G401.6 (cell line): ENCODE results near the gene GALNT2.

ENCODE experiments used
- FAIRE-seq: peaks from 2 replicates; lab custom pipeline; 2012; peaks lifted over from hg19 to GRCh38; lab: Jason Lieb, UNC

Gene GALNT2

DNA sequence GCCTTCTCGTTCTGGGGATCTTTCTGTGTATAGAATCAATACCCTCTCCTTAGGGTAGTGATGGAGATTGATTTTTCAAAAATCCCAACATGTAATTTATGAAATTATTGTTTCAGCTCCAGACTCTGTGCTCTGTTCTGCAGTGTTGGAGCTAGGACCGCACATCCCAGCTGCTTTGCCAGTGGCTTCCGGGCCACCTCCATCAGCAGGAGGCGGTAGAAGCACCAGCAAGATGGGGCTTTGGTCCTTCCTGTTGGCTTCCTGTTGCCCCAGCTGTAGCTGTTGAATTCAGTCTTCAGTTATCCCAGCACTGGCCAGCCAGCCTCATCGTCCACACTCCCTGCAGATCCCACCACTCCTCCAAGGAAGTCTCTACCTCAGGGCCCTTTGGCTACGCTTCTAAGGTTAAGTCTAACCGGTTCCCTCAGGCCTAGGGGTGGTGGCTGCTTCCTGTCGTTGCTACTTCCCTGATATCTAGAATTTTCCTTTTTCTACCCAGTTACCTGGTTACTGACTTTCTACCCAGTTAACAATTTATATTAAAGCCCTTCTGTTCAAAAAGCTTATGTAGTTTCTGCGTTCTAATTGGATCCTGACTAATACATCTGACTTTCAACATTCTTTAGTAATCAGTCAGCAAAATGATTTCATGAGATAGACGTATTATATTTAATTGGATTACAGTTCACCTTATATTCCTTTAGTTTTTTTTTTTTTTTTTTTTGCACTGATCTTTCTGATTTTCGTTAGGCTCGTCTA lies 24.6 kb downstream of the GALNT2 start:
- FAIRE-seq: no peak

DNA sequence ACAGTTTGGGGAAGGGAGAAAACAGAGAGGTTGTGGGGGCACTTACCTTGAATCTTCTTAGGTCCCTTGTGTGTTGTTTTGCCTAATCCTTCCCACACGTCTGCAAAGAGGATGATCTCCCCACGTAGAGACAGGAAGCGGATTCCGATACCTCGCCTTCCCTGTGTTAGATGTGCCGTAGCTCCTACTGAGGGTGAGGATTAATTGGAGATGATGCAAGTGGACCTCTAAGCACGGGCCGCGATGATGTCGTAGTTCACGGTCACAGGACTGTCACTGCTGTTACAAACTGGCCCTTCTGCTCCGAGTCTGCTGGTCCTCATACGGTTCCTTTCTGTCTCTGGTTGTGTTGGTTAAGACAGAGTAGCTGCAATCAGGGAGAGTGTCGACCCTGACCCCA lies 27.7 kb downstream of the GALNT2 start:
- no peak for FAIRE-seq

DNA sequence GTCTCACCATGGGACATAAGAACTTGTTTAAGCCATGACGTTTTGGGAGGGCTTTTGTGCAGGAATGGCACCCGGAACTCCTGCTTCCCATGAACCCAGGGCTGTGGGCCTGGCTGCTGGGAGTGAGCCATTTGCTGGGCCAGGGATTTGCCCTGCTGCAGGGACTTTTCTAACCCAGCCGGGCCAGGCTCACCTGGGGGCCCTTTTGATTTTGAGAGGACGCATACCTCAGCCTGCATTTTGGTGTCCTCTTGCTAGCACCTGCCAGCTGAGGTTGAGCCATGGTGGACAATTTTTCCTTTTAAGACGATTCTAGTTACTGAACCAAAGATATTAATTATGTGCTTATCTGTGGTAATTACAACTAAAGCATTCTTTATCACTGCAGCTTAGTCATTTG lies 28.9 kb downstream of the GALNT2 start:
- no peak for FAIRE-seq

DNA sequence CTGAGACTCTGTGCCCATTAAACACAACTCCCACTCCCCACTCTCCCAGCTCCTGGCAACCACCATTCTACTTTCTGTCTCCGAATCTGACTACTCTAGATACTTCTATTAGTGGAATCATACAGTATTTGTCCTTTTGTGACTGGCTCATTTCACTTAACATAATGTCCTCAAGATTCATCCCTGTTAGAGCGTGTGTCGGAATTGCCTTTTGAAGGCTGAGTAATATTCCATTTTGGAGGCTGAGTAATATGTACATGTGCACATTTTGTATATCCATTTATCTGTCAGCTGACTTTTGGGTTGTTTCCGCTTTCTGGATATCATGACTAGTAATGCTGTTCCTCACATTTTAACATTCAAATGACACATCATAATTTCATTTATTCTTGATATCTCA lies 30.3 kb downstream of the GALNT2 start:
- no peak for FAIRE-seq

GRCh38 chr1:230098723-230099122 lies 31.7 kb downstream of the GALNT2 start:
- FAIRE-seq: no peak

DNA sequence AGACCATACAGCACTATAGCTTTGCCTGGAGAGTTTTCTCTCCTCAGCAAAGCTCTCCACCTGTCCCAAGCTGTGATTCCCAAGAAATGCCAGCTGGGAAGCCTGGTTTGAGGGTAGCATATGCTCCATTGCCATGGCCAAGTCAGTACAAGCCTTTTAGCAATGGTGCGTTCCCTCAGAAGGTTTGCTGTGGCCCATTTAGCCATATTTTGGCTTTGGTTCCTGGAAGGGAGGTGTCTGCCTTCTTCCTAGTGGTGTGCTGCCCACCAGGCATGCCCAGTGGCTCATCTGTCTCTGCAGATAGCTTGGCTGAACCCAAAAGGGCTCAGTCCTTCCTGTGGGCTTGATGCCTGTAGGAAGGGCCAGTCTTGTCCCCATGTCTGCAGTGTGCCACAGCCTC lies 32.4 kb downstream of the GALNT2 start:
- no peak for FAIRE-seq

- no peak for FAIRE-seq
Observed at GRCh38 chr1:230100932-230101331, 33.9 kb downstream of the GALNT2 start.

DNA sequence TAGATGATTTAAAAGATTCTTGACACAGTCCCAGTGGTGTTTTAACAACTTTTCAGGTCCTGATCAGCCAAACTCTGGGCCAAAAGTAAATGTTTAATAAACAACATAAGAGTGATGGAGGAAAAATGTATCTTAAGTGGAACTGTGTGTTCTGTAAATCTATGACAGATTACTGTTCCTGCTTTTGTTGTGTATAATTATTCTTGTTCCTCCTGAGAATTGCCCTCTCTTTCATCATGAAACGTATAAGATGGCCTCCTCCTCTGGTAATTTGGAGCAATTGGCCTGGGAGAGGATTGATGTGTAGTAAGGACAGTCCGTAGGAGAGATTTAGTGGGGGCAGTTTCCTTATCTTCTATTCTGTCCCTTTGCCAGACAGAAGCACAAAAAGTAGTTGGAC lies 34.5 kb downstream of the GALNT2 start:
- FAIRE-seq: no peak

- no peak for FAIRE-seq
Observed at GRCh38 chr1:230102046-230102445, 35.0 kb downstream of the GALNT2 start.

- FAIRE-seq: no peak
Observed at GRCh38 chr1:230102472-230102871, 35.4 kb downstream of the GALNT2 start.

DNA sequence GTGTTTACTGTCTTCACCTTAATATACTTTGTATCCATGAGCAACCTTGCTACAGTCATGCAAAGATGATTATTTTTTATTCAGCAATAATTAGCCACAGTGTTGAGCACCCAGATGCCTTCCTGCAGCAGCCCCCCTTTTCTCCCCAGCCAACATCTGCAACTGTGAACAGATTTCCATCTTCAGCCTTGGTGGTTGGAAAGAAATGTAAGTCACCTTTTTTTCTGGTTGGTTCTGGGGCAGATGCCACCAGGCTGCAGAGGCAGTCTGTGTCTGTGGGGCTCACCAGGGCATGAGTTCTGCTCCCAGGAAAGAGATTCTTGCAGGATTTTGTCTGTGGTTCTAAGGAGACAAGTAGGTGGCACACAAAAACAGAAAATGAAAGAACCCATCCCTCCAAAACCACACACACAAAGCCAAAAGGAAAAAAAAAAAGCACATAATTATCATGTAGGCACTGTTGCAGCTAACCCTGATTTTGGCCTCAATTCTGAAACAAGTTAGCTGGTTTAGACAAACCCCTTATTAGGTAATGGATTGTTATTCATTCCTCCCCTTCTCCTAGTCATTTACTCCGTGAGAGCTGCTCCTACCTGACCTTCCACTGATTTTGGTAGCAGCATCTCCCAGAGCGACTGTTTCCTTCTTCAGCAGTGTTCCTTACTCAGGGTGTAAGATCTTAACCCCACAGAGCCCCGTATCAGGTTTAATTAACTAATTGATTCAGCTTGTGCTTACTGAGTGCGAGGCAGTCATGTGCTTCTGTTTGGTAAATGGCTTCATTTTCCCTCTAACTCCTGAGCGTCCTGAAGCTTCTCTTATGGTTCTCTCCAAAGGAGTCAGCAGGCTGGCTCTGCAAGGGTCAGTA lies 36.5 kb downstream of the GALNT2 start:
- FAIRE-seq: no peak

GRCh38 chr1:230104395-230105244 lies 37.6 kb downstream of the GALNT2 start:
- no peak for FAIRE-seq

GRCh38 chr1:230105245-230105753 lies 38.3 kb downstream of the GALNT2 start:
- FAIRE-seq: no peak

DNA sequence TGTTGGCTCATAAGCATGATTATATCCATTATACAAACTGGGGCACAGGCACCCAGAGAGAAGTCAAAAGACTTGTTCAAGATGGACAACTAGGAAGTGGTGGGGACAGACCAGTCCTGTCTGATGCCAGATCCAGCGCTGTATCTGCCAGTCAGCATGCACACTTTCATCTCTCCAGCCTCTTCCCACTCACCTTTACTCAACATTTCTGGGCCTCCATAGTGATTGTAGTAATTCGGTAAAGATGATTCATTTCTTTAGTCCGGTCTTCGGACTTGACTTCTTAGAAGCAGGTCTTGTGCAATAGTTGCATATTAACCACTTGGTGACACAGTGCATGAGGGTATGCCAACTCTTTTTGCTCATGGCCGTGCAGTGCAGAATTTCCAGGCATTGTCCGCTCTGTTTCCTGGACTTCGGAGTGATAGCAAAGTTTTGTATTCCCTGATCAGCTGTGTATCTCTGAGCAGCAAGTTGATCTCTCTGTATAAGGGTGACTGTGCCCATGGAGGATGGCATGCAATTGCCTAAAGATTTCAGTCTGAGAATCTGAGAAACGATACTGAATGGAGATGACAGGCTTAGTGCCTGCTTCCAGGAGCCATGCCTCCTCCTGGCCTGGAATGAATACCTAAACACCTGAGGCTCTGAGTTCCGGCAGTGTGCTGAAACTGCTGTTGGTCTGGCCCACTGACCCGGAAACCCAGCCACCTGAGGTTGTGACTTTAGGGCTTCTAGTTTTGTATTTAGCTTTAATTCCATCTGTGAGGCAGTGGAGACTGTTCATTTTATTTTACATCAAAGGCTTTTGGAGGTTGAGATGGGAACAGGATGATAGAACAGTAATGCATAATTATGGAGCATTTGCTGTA lies 39.0 kb downstream of the GALNT2 start:
- no peak for FAIRE-seq

GRCh38 chr1:230107941-230108340 lies 40.9 kb downstream of the GALNT2 start:
- FAIRE-seq: no peak

DNA sequence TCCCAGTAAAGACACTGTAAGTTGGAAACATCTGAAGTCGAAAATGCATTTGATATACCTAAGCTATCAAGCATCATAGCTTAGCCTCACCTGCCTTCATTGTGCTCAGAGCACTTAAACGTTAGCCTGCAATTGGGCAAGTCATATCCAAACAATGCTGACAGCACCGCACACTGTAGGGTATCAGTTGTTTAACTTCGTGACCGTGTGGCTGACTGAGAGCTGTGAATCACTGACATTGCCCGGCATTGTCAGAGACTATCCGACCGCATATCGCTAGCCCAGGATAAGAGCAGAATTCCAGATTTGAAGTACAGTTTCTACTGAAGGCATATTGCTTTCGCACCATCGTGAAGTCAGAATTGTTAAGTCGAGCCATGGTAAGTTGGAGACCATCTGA lies 41.5 kb downstream of the GALNT2 start:
- no peak for FAIRE-seq

- FAIRE-seq: no peak
Observed at GRCh38 chr1:230109066-230109465, 42.0 kb downstream of the GALNT2 start.

- FAIRE-seq: no peak
Observed at GRCh38 chr1:230109895-230110667, 43.0 kb downstream of the GALNT2 start.

- FAIRE-seq: no peak
Observed at GRCh38 chr1:230110971-230111370, 43.9 kb downstream of the GALNT2 start.

DNA sequence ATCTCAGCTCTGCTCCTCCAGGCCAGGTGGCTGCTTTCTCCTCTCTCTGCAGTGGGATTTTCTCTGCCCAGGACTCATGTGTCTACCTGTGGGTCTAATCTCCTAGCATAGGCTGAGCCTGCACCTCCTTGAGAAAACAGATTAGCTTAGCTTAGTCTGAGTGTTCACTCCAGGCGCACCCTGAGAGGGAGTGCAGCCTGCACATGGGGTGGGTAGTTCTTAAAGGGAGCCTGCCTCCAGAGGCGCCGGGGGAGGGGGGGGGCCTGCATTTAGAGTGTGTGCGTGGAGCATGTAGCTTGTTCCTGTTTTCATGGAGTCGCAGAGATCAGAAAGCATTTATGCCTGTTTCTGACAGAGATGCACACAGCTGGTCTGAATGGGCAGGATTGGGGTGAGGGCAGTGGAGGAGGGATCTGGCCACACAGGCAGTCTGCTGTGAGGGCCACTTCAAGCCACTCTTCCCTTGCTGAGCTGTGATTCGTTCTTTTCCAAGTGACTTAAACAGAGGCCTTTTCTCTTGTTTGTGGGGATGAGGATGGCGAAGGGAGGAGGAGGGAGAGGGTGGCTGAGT lies 45.2 kb downstream of the GALNT2 start:
- no peak for FAIRE-seq
